Mucosa of stomach (tissue), 1 donor: ENCODE results near the gene ENOSF1.
A peak's percentile ranks its signal among the peaks of the same experiment; 100 is the strongest.

Experiments
- H3K27me3 ChIP-seq: one replicate; pipeline ENCODE4 v1.7.0; 2013; ENCODE audit warnings: mild to moderate bottlenecking, low read length; ENCODE audit not compliant: control insufficient read depth, insufficient read depth
- H3K36me3 ChIP-seq: one replicate; pipeline ENCODE4 v1.7.0; 2013; ENCODE audit warnings: low read length; ENCODE audit not compliant: control insufficient read depth, insufficient read depth
- H3K4me1 ChIP-seq: one replicate; pipeline ENCODE4 v1.7.0; 2013; ENCODE audit warnings: mild to moderate bottlenecking, low read length; ENCODE audit not compliant: control insufficient read depth, insufficient read depth
- H3K4me3 ChIP-seq: one replicate; pipeline ENCODE4 v1.7.0; 2013; ENCODE audit warnings: low read length
- H3K9ac ChIP-seq: one replicate; pipeline ENCODE4 v1.7.0; 2013; ENCODE audit warnings: mild to moderate bottlenecking, low read length, moderate library complexity
- H3K9me3 ChIP-seq: one replicate; pipeline ENCODE4 v1.7.0; 2013; ENCODE audit warnings: mild to moderate bottlenecking, low read length, moderate library complexity; ENCODE audit not compliant: control insufficient read depth
- donor health status: Pancreatic carcinoma.

The ENOSF1 gene

GRCh38 chr18:723541-724080 lies 11.2 kb upstream of the ENOSF1 start:
- H3K9ac ChIP-seq: no peak overlapping the region
- no peaks in the 10 kb centered on the region for H3K9me3 ChIP-seq
- H3K36me3 ChIP-seq: no peaks in the 10 kb centered on the region
- H3K4me1 ChIP-seq: no peaks in the 10 kb centered on the region
- H3K4me3 ChIP-seq: no peak overlapping the region
- H3K27me3 ChIP-seq: no peaks in the 10 kb centered on the region

- Histone ChIP-seq H3K27me3 (no peaks in the 10 kb centered on the region), H3K9ac (no peak overlapping the region), H3K4me3 (no peak overlapping the region), H3K4me1 (no peaks in the 10 kb centered on the region), H3K36me3 (no peaks in the 10 kb centered on the region), H3K9me3 (no peaks in the 10 kb centered on the region)
Measured at GRCh38 chr18:717003-717402, 4.6 kb upstream of the ENOSF1 start.

- Histone ChIP-seq H3K27me3 (no peaks in the 10 kb centered on the region), H3K9ac (no peak overlapping the region), H3K4me3 (no peak overlapping the region), H3K4me1 (peaks cover under 1% of the 10 kb centered on the region), H3K36me3 (no peaks in the 10 kb centered on the region), H3K9me3 (no peaks in the 10 kb centered on the region)
Measured at GRCh38 chr18:715626-716025, 3.2 kb upstream of the ENOSF1 start.

- peak overlapping the region; percentile 32 for H3K4me3 ChIP-seq
- H3K4me1 ChIP-seq: peaks cover 4% of the 10 kb centered on the region
- peak overlapping the region; percentile 71 for H3K9ac ChIP-seq
- H3K27me3 ChIP-seq: no peaks in the 10 kb centered on the region
- H3K9me3 ChIP-seq: no peaks in the 10 kb centered on the region
- no peaks in the 10 kb centered on the region for H3K36me3 ChIP-seq
Measured at GRCh38 chr18:713135-713490, 683 bp upstream of the ENOSF1 start.

- Histone ChIP-seq H3K27me3 (no peaks in the 10 kb centered on the region), H3K9ac (peak overlapping the region; percentile 78), H3K9me3 (no peaks in the 10 kb centered on the region), H3K36me3 (no peaks in the 10 kb centered on the region), H3K4me3 (peak overlapping the region; percentile 60), H3K4me1 (peaks cover 4% of the 10 kb centered on the region)
Measured at GRCh38 chr18:711657-712400, 601 bp downstream of the ENOSF1 start.

GRCh38 chr18:711310-711656 lies 1.1 kb downstream of the ENOSF1 start:
- Histone ChIP-seq H3K9ac (peak overlapping the region; percentile 78), H3K27me3 (no peaks in the 10 kb centered on the region), H3K4me1 (peaks cover 4% of the 10 kb centered on the region), H3K4me3 (peak overlapping the region; percentile 60), H3K36me3 (no peaks in the 10 kb centered on the region), H3K9me3 (no peaks in the 10 kb centered on the region)

- H3K4me3 ChIP-seq: no peak overlapping the region
- H3K4me1 ChIP-seq: peaks cover 4% of the 10 kb centered on the region
- no peaks in the 10 kb centered on the region for H3K27me3 ChIP-seq
- H3K9ac ChIP-seq: no peak overlapping the region
- no peaks in the 10 kb centered on the region for H3K36me3 ChIP-seq
- H3K9me3 ChIP-seq: no peaks in the 10 kb centered on the region
Measured at GRCh38 chr18:710418-711300, 1.8 kb downstream of the ENOSF1 start.

- H3K4me1 ChIP-seq: peaks cover 4% of the 10 kb centered on the region
- H3K27me3 ChIP-seq: no peaks in the 10 kb centered on the region
- no peak overlapping the region for H3K9ac ChIP-seq
- no peaks in the 10 kb centered on the region for H3K9me3 ChIP-seq
- H3K4me3 ChIP-seq: no peak overlapping the region
- H3K36me3 ChIP-seq: no peaks in the 10 kb centered on the region
Measured at GRCh38 chr18:709771-710170, 2.7 kb downstream of the ENOSF1 start.

GRCh38 chr18:708096-708495 lies 4.3 kb downstream of the ENOSF1 start:
- H3K9me3 ChIP-seq: no peaks in the 10 kb centered on the region
- H3K27me3 ChIP-seq: no peaks in the 10 kb centered on the region
- no peak overlapping the region for H3K4me3 ChIP-seq
- peaks cover 9% of the 10 kb centered on the region for H3K4me1 ChIP-seq
- no peak overlapping the region for H3K9ac ChIP-seq
- H3K36me3 ChIP-seq: no peaks in the 10 kb centered on the region

- H3K9ac ChIP-seq: no peak overlapping the region
- H3K4me1 ChIP-seq: peaks cover 12% of the 10 kb centered on the region
- no peaks in the 10 kb centered on the region for H3K9me3 ChIP-seq
- H3K4me3 ChIP-seq: no peak overlapping the region
- no peaks in the 10 kb centered on the region for H3K27me3 ChIP-seq
- no peaks in the 10 kb centered on the region for H3K36me3 ChIP-seq
Measured at GRCh38 chr18:706405-706804, 6.0 kb downstream of the ENOSF1 start.

GRCh38 chr18:703213-703967 lies 9.0 kb downstream of the ENOSF1 start:
- Histone ChIP-seq H3K4me3 (no peak overlapping the region), H3K9ac (peak overlapping the region; percentile 31), H3K9me3 (no peaks in the 10 kb centered on the region), H3K36me3 (no peaks in the 10 kb centered on the region), H3K27me3 (no peaks in the 10 kb centered on the region), H3K4me1 (peaks cover 8% of the 10 kb centered on the region)

- H3K27me3 ChIP-seq: no peaks in the 10 kb centered on the region
- no peak overlapping the region for H3K9ac ChIP-seq
- no peaks in the 10 kb centered on the region for H3K36me3 ChIP-seq
- peaks cover under 1% of the 10 kb centered on the region for H3K4me1 ChIP-seq
- no peaks in the 10 kb centered on the region for H3K9me3 ChIP-seq
- no peak overlapping the region for H3K4me3 ChIP-seq
Measured at GRCh38 chr18:697800-698199, 14.6 kb downstream of the ENOSF1 start.
